K562 (cell line): Measurements from ENCODE around the gene CRIM1. TPM values are rescaled to one million over a fixed set of nuclear protein-coding genes. Genes with fewer than 3 reads are reported as not detected.

Source experiments
- ATAC-seq: fragments of 200-7000 bp; cut with Tn5 transposase; 3 replicates; pipeline ENCODE4 v1.9.1; 2020; ENCODE audit warnings: moderate library complexity
- BruUV-seq: library from RNA; stranded (reverse); fragments of 400-500 nt; replicated peaks from 2 replicates; lab custom pipeline; 2021; lab: Mats Ljungman, UMichigan
- CTCF ChIA-PET: fragments of 300-600 bp; formaldehyde crosslinking; extraction: SDS; loops from one replicate; lab custom pipeline; 2021; ENCODE audit warnings: low intra/inter-chr PET ratio; lab: Yijun Ruan, JAX
- POLR2A ChIA-PET: fragments of 300-600, 350-650 bp; sonication (Branson Sonifier 250); formaldehyde crosslinking; extraction: SDS; loops from one replicate; lab custom pipeline; 2021; ENCODE audit warnings: antibody characterized with exemption, inconsistent platforms; lab: Yijun Ruan, JAX
- DNase-seq, 4 experiments: peaks; one replicate each; pipeline versions ENCODE4 v3.0.0 to v3.0.0-alpha.2; 2011 to 2018; ENCODE audit warnings: low spot score in 3 of 4, mixed read lengths in 3 of 4; ENCODE audit errors: extremely low read depth in 1 of 4
- FAIRE-seq: peaks from 2 replicates; lab custom pipeline; 2011; peaks lifted over from hg19 to GRCh38; lab: Jason Lieb, UNC
- H2AFZ ChIP-seq: 2 replicates; pipeline ENCODE4 v1.6.0; 2011; ENCODE audit warnings: low read depth, low read length, control low read depth, inconsistent platforms
- H3K27ac ChIP-seq: fragments of 200-600 bp; 3 replicates; pipeline ENCODE4 v1.8.0; 2011; ENCODE audit warnings: low read depth, mild to moderate bottlenecking, control low read depth, inconsistent platforms, low read length, moderate library complexity, mixed read lengths; ENCODE audit errors: extremely low read depth
- H3K27me3 ChIP-seq, 2 experiments: fragments of 300-600 bp in 1 of 2; 2 replicates in 1 of 2; 3 replicates in 1 of 2; pipeline versions ENCODE4 v1.6.0 to v1.8.0; 2011; ENCODE audit warnings: inconsistent platforms in 2 of 2, low read length in 2 of 2, mild to moderate bottlenecking in 1 of 2, mixed read lengths in 1 of 2, moderate library complexity in 1 of 2; ENCODE audit not compliant: control insufficient read depth in 2 of 2, insufficient read depth in 2 of 2
- H3K36me3 ChIP-seq: fragments of 300-600 bp; 3 replicates; pipeline ENCODE4 v1.8.0; 2011; ENCODE audit warnings: mild to moderate bottlenecking, low read length, inconsistent platforms; ENCODE audit not compliant: control insufficient read depth, insufficient read depth
- H3K4me1 ChIP-seq, 2 experiments: fragments of 200-600 bp in 1 of 2; replicated peaks in 1 of 2; 2 replicates in 1 of 2; 3 replicates in 1 of 2; pipeline versions ENCODE4 v1.5.1 to v1.8.0; 2011; ENCODE audit warnings: inconsistent platforms in 2 of 2, low read length in 2 of 2, mild to moderate bottlenecking in 1 of 2, mixed read lengths in 1 of 2, moderate library complexity in 1 of 2; ENCODE audit not compliant: control insufficient read depth in 2 of 2, insufficient read depth in 2 of 2
- H3K4me2 ChIP-seq: 2 replicates; pipeline ENCODE4 v1.6.1; 2011; ENCODE audit warnings: low read length, control low read depth, inconsistent platforms, mixed read lengths; ENCODE audit not compliant: insufficient read depth
- H3K4me3 ChIP-seq: fragments of 200-600 bp; sonication (generic), shearing (Covaris generic); 2 replicates; pipeline ENCODE4 v1.5.1; 2016; ENCODE audit warnings: control low read depth, inconsistent platforms
- H3K79me2 ChIP-seq: fragments of 200-600 bp; 3 replicates; pipeline ENCODE4 v1.8.0; 2011; ENCODE audit warnings: low read length, inconsistent platforms; ENCODE audit not compliant: control insufficient read depth, insufficient read depth
- H3K9ac ChIP-seq, 2 experiments: 2 replicates each; pipeline versions ENCODE4 v1.6.0 to v1.6.1; 2011; ENCODE audit warnings: low read depth in 2 of 2, low read length in 2 of 2, control low read depth in 1 of 2, inconsistent platforms in 1 of 2, mild to moderate bottlenecking in 1 of 2, mixed read lengths in 1 of 2; ENCODE audit not compliant: insufficient read depth in 1 of 2
- H3K9me1 ChIP-seq: one replicate; pipeline ENCODE4 v1.6.0; 2011; ENCODE audit warnings: inconsistent platforms, mild to moderate bottlenecking, low read length, moderate library complexity; ENCODE audit not compliant: control insufficient read depth, insufficient read depth
- H3K9me3 ChIP-seq: replicated peaks from 2 replicates; pipeline ENCODE4 v1.5.1; 2011; ENCODE audit warnings: low read depth, low read length, inconsistent platforms; ENCODE audit not compliant: control insufficient read depth, insufficient read depth
- H4K20me1 ChIP-seq: replicated peaks from 2 replicates; pipeline ENCODE4 v1.6.1; 2011; ENCODE audit warnings: low read length, inconsistent platforms, mixed read lengths; ENCODE audit not compliant: control insufficient read depth, insufficient read depth
- CBX5 ChIP-seq: IDR thresholded peaks from 2 replicates; pipeline ENCODE4 v1.6.1; 2014; ENCODE audit warnings: low read depth, borderline replicate concordance
- GTF2E2 ChIP-seq: fragments of 200-800 bp; sonication (Bioruptor generic); IDR thresholded peaks from 2 replicates; pipeline ENCODE4 v1.6.1; 2016; ENCODE audit warnings: missing genetic modification characterization, missing compliant biosample characterization
- KLF13 ChIP-seq: fragments of 450-650 bp; IDR thresholded peaks from 2 replicates; pipeline ENCODE4 v1.6.1; 2016; ENCODE audit warnings: missing genetic modification characterization, low read depth, mild to moderate bottlenecking, missing compliant biosample characterization, moderate library complexity, borderline replicate concordance
- NONO ChIP-seq, 2 experiments: fragments of 200-400 bp in 1 of 2; fragments of 450-650 bp in 1 of 2; formaldehyde crosslinking in 1 of 2; IDR thresholded peaks; 2 replicates each; pipeline ENCODE4 v1.6.1; 2017; ENCODE audit warnings: low read depth in 2 of 2, mild to moderate bottlenecking in 2 of 2, moderate library complexity in 2 of 2, low read length in 1 of 2
- POLR3A ChIP-seq: IDR thresholded peaks from 2 replicates; pipeline ENCODE4 v1.6.1; 2011; ENCODE audit warnings: borderline replicate concordance, mild to moderate bottlenecking, moderate library complexity; ENCODE audit not compliant: insufficient read length, insufficient read depth; ENCODE audit errors: extremely low read depth
- PURB ChIP-seq: sonication (generic); formaldehyde crosslinking; IDR thresholded peaks from 2 replicates; pipeline ENCODE4 v1.9.0; 2021; ENCODE audit warnings: low read depth, mild to moderate bottlenecking, missing genetic modification reagents
- STAT5B ChIP-seq: fragments of 250-450 bp; sonication (Bioruptor Pico); IDR thresholded peaks from 2 replicates; pipeline ENCODE4 v1.8.0; 2021; ENCODE audit warnings: mild to moderate bottlenecking, inconsistent platforms
- WGBS: fragments of 100-300 bp; shearing (Covaris generic); methylation state at CpG from one replicate; pipeline ENCODE4 v1.1.6; 2016; ENCODE audit warnings: low coverage, mixed read lengths; ENCODE audit not compliant: insufficient coverage; ENCODE audit errors: missing lambda C conversion rate; 5-methylcytosine and 5-hydroxymethylcytosine counted together
- in situ Hi-C: fragments of 300-500 bp; cut with MboI; formaldehyde crosslinking; loops from 4 replicates; pipeline ENCODE4 v1.15.0; 2018; ENCODE audit warnings: inconsistent platforms, mixed read lengths
- intact Hi-C: fragments of 100-400 bp; cut with micrococcal nuclease; formaldehyde crosslinking; loops from 2 replicates; pipeline ENCODE4 v1.14.2; 2022
- polyA plus RNA-seq, 8 experiments: library from polyadenylated mRNA; depleted of rRNA in 4 of 8; stranded (reverse) in 5 of 8; unstranded in 3 of 8; fragments of >200 nt; fragmentation: Nextera tagmentation in 2 of 8; fragmentation: Illumina TruSeq in 1 of 8; extraction: Ambion mirVana in 2 of 8; extraction: Trizol in 1 of 8; gene quantifications; 2 replicates each; pipeline versions ENCODE4 v1.2.1 to v1.2.3, GENCODE V29; 2011 to 2014; ENCODE audit warnings: inconsistent platforms in 1 of 8, missing spikeins in 1 of 8
- total RNA-seq, 7 experiments: library from RNA; depleted of rRNA in 6 of 7; stranded (reverse); fragments of >200 nt in 6 of 7; fragmentation: Illumina TruSeq in 2 of 7; extraction: Trizol in 2 of 7; gene quantifications; 2 replicates each; pipeline versions ENCODE4 v1.2.1 to v1.2.3, GENCODE V29; 2011 to 2021; ENCODE audit warnings: low replicate concordance in 1 of 7
- TF ChIP-seq, protein P1 (sequence below), 2 experiments: fragments of 450-650 bp in 1 of 2; IDR thresholded peaks; 2 replicates each; pipeline ENCODE4 v1.6.1; 2011 to 2017; ENCODE audit warnings: low read depth in 2 of 2, antibody characterized with exemption in 1 of 2, borderline replicate concordance in 1 of 2, low read length in 1 of 2, mild to moderate bottlenecking in 1 of 2, mixed read lengths in 1 of 2; ENCODE audit not compliant: control insufficient read depth in 1 of 2

The CRIM1 gene
- total and polyA plus RNA-seq, 9 of the 15 experiments (the other 6 are each of a cell fraction or from before 2014, with no cell fraction given) = 0.01 to 0.36 (median 0.06) TPM; not detected in 1

DNA sequence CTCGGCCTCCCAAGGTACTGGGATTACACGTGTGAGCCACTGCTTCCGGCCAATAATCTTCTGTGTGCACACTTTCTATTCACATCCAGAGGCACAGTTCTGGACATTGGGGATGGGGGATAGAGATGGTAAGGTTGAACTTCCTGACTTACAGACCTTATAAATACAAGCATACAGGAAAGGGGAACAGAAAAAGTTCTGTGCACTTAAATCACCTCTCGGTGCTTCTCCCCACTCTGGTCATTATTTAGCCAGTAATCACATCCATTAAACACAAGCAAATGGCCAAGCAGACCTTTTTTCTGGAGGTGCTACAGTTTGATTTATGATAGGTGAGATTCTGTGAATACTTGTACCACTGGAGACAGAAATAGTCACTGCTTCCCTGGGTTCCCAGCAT is 110.6 kb downstream of the CRIM1 start:
- CTCF ChIA-PET = no interaction called here
- TF ChIP-seq POLR3A = no peak
- no peak for TF ChIP-seq NONO (IDR thresholded peaks at IDR 0.05; ENCODE audit: low read depth in 2 of 2, low read length in 1 of 2)
- no peak for TF ChIP-seq CBX5
- no peak for TF ChIP-seq KLF13 (tag)
- TF ChIP-seq PURB = no peak
- TF ChIP-seq, protein P1, sequence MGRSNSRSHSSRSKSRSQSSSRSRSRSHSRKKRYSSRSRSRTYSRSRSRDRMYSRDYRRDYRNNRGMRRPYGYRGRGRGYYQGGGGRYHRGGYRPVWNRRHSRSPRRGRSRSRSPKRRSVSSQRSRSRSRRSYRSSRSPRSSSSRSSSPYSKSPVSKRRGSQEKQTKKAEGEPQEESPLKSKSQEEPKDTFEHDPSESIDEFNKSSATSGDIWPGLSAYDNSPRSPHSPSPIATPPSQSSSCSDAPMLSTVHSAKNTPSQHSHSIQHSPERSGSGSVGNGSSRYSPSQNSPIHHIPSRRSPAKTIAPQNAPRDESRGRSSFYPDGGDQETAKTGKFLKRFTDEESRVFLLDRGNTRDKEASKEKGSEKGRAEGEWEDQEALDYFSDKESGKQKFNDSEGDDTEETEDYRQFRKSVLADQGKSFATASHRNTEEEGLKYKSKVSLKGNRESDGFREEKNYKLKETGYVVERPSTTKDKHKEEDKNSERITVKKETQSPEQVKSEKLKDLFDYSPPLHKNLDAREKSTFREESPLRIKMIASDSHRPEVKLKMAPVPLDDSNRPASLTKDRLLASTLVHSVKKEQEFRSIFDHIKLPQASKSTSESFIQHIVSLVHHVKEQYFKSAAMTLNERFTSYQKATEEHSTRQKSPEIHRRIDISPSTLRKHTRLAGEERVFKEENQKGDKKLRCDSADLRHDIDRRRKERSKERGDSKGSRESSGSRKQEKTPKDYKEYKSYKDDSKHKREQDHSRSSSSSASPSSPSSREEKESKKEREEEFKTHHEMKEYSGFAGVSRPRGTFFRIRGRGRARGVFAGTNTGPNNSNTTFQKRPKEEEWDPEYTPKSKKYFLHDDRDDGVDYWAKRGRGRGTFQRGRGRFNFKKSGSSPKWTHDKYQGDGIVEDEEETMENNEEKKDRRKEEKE (IDR thresholded peaks at IDR 0.05; ENCODE audit: borderline replicate concordance in 1 of 2, control insufficient read depth in 1 of 2, low read depth in 2 of 2, low read length in 1 of 2) = no peak
- TF ChIP-seq GTF2E2 = no peak
- no peak for TF ChIP-seq STAT5B (CRISPR knock-in tag)
- no peaks in the 10 kb centered on the region for H3K9me3 ChIP-seq
- intact Hi-C loops = no loop called here
- 0% methylated on average over 4 of the region's 4 CpGs for WGBS
- no TSS peak for BruUV-seq
- no peak for FAIRE-seq
- POLR2A ChIA-PET = no interaction called here
- no peak for DNase-seq
- no peak overlapping the region for H3K4me2 ChIP-seq
- no peaks in the 10 kb centered on the region for H3K79me2 ChIP-seq
- ATAC-seq = no peak
- H3K4me3 ChIP-seq = no peak overlapping the region
- H3K9me1 ChIP-seq = no peaks in the 10 kb centered on the region
- peaks cover 0 to 9% of the 10 kb centered on the region in 2 experiments; a peak in 3 of 5 replicates for H3K27me3 ChIP-seq
- no peaks in the 10 kb centered on the region for H3K4me1 ChIP-seq
- no peak overlapping the region for H3K9ac ChIP-seq
- H2AFZ ChIP-seq = no peak overlapping the region
- no peaks in the 10 kb centered on the region for H4K20me1 ChIP-seq
- no peak overlapping the region for H3K27ac ChIP-seq
- in situ Hi-C loops = no loop called here
- H3K36me3 ChIP-seq = no peaks in the 10 kb centered on the region
